ENCODE measurements around the gene BORCS6. TPM values are rescaled to one million over a fixed set of nuclear protein-coding genes. Genes with fewer than 3 reads are reported as not detected.

The BORCS6 gene
- total RNA-seq, 1 donor, result 9.4 TPM

GRCh38 chr17:8225813-8226535 lies 36.0 kb upstream of the BORCS6 start:
- peak; percentile 78 for DNase-seq (ENCODE audit: insufficient read length, low spot score, missing footprints)
- H3K4me3 ChIP-seq (ENCODE audit: insufficient read depth, low read length), result peak overlapping the region; percentile 69
- H2AFZ ChIP-seq (ENCODE audit: low read length), result no peak overlapping the region
- peaks cover 29% of the 10 kb centered on the region for H3K36me3 ChIP-seq (ENCODE audit: insufficient read depth, low read length)
- peaks cover 19% of the 10 kb centered on the region for H3K4me1 ChIP-seq (ENCODE audit: insufficient read depth, low read length)
- no peaks in the 10 kb centered on the region for H3K79me2 ChIP-seq (ENCODE audit: insufficient read depth, low read length)
- peak overlapping the region; percentile 80 for H3K4me2 ChIP-seq (ENCODE audit: insufficient read depth, low read length)
- peak overlapping the region; percentile 59 for H3K27ac ChIP-seq (ENCODE audit: low read depth, low read length)
- H4K20me1 ChIP-seq (ENCODE audit: insufficient read depth, low read length), result peaks cover 8% of the 10 kb centered on the region
- no peak for TF ChIP-seq CTCF (IDR thresholded peaks at IDR 0.05; ENCODE audit: extremely low read depth, low read depth, low read length)
- no peaks in the 10 kb centered on the region for H3K9me3 ChIP-seq (ENCODE audit: low read depth, low read length)
- H3K27me3 ChIP-seq (ENCODE audit: insufficient read depth, low read length), result no peaks in the 10 kb centered on the region

GRCh38 chr17:8224891-8225812 lies 35.2 kb upstream of the BORCS6 start:
- no peak for TF ChIP-seq CTCF (IDR thresholded peaks at IDR 0.05; ENCODE audit: extremely low read depth, low read depth, low read length)
- no peak for DNase-seq (ENCODE audit: insufficient read length, low spot score, missing footprints)
- H4K20me1 ChIP-seq (ENCODE audit: insufficient read depth, low read length), result peaks cover 8% of the 10 kb centered on the region

GRCh38 chr17:8223356-8224126 lies 33.6 kb upstream of the BORCS6 start:
- peak overlapping the region; percentile 94 for H3K4me2 ChIP-seq (ENCODE audit: insufficient read depth, low read length)
- DNase-seq (ENCODE audit: insufficient read length, low spot score, missing footprints), result peak; percentile 60
- peak; percentile 9 for TF ChIP-seq CTCF (IDR thresholded peaks at IDR 0.05; ENCODE audit: extremely low read depth, low read depth, low read length)

More at GRCh38 chr17:8224891-8225812, 35.2 kb upstream of the BORCS6 start:
- H3K9me3 ChIP-seq (ENCODE audit: low read depth, low read length), result no peaks in the 10 kb centered on the region
- H3K36me3 ChIP-seq (ENCODE audit: insufficient read depth, low read length), result peaks cover 23% of the 10 kb centered on the region
- no peak overlapping the region for H3K4me3 ChIP-seq (ENCODE audit: insufficient read depth, low read length)
- peaks cover 20% of the 10 kb centered on the region for H3K4me1 ChIP-seq (ENCODE audit: insufficient read depth, low read length)
- H2AFZ ChIP-seq (ENCODE audit: low read length), result no peak overlapping the region
- H3K4me2 ChIP-seq (ENCODE audit: insufficient read depth, low read length), result no peak overlapping the region
- no peaks in the 10 kb centered on the region for H3K79me2 ChIP-seq (ENCODE audit: insufficient read depth, low read length)
- H3K27me3 ChIP-seq (ENCODE audit: insufficient read depth, low read length), result no peaks in the 10 kb centered on the region
- no peak overlapping the region for H3K27ac ChIP-seq (ENCODE audit: low read depth, low read length)

More at GRCh38 chr17:8223356-8224126, 33.6 kb upstream of the BORCS6 start:
- H3K36me3 ChIP-seq (ENCODE audit: insufficient read depth, low read length), result peaks cover 11% of the 10 kb centered on the region
- peaks cover 8% of the 10 kb centered on the region for H4K20me1 ChIP-seq (ENCODE audit: insufficient read depth, low read length)
- no peaks in the 10 kb centered on the region for H3K79me2 ChIP-seq (ENCODE audit: insufficient read depth, low read length)
- no peaks in the 10 kb centered on the region for H3K27me3 ChIP-seq (ENCODE audit: insufficient read depth, low read length)
- peaks cover 25% of the 10 kb centered on the region for H3K4me1 ChIP-seq (ENCODE audit: insufficient read depth, low read length)
- no peaks in the 10 kb centered on the region for H3K9me3 ChIP-seq (ENCODE audit: low read depth, low read length)
- H3K4me3 ChIP-seq (ENCODE audit: insufficient read depth, low read length), result peak overlapping the region; percentile 77
- H3K27ac ChIP-seq (ENCODE audit: low read depth, low read length), result peak overlapping the region; percentile 94
- H2AFZ ChIP-seq (ENCODE audit: low read length), result peak overlapping the region; percentile 96
